ENCODE measurements around the gene KRT79. TPM values are rescaled to one million over a fixed set of nuclear protein-coding genes. Genes with fewer than 3 reads are reported as not detected.

KRT79 gene
- total RNA-seq, 1 experiment from 2014 or later: 0.08 TPM

DNA sequence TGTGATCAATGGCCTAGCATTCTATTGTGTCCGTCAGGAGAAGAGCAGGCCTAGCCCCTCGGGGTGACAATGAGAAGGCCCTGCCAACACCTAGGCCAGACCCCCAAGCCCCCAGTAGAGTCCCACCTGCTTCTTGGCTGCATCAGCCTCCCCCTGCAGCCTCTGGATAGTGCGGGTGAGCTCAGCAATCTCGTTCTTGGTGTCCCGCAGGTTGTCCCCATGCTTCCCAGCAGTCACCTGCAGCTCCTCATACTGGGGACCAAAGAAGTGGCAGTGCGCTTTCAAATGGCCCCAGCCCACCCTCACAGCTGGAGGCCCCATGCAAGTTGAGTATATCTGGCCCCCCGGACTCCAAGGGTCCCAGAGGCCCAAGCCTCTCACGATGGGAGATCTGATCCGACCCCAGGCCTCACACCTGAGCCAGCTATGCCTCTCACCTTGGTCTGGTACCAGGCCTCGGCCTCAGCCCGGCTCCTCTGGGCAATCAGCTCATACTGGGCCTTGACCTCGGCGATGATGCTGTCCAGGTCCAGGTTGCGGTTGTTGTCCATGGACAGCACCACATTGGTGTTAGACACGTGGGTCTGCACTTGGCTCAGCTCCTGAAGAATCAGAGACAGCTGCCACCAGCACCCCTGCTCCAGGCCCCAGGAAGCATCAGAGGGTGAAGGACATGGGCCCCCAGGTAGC lies 10.2 kb downstream of the KRT79 start:
- H3K4me1 ChIP-seq (replicated peaks): peaks cover 18% of the 10 kb centered on the region
- H3K4me3 ChIP-seq: no peak overlapping the region
- no peak overlapping the region for H3K27ac ChIP-seq
- H3K36me3 ChIP-seq: no peaks in the 10 kb centered on the region
- peak; percentile 75 to 98 for DNase-seq (ENCODE audit: low read depth in 1 of 2, low spot score in 2 of 2)
- peaks cover 82% of the 10 kb centered on the region for H3K27me3 ChIP-seq (replicated peaks)
- peaks cover 19% of the 10 kb centered on the region for H3K9me3 ChIP-seq (replicated peaks)

DNA sequence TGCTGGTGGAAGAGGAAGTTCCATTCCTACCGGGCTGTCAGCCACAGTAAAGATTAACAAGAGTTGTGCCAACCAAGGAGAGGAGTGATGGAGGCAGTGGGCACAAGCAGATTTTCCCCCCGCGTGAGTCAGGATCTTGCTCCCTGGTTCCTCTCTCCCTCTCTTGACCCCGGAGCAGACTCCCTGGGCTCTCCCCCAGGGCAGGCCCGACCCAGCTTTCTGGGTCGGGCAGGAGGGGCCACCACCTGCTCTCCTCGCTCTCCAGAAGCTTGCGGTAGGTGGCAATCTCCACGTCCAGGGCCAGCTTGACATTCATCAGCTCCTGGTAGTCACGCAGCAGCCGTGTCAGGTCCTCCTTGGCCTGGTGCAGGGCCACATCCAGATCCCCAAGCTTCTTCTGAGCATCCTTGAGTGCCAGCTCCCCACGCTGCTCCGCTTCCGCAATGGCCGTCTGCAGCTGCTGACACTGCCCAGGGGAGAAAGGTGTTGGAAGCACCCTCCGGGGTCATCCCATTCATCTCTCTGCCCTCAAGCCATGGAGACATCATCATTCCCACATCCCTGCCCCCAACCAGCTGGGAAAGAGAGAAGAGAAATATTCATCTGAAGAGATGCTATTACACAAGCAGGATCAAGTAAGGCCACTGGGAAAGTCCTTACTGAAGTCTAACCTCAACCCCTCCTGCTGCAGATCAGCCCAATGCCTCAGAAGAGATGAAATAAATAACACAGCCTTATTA lies 11.2 kb downstream of the KRT79 start:
- DNase-seq (ENCODE audit: low read depth in 1 of 2, low spot score in 2 of 2): peak; percentile 91 to 98
- peaks cover 82% of the 10 kb centered on the region for H3K27me3 ChIP-seq (replicated peaks)
- H3K36me3 ChIP-seq: no peaks in the 10 kb centered on the region
- H3K4me3 ChIP-seq: no peak overlapping the region
- peaks cover 11% of the 10 kb centered on the region for H3K9me3 ChIP-seq (replicated peaks)
- H3K4me1 ChIP-seq (replicated peaks): peaks cover 18% of the 10 kb centered on the region
- no peak overlapping the region for H3K27ac ChIP-seq

DNA sequence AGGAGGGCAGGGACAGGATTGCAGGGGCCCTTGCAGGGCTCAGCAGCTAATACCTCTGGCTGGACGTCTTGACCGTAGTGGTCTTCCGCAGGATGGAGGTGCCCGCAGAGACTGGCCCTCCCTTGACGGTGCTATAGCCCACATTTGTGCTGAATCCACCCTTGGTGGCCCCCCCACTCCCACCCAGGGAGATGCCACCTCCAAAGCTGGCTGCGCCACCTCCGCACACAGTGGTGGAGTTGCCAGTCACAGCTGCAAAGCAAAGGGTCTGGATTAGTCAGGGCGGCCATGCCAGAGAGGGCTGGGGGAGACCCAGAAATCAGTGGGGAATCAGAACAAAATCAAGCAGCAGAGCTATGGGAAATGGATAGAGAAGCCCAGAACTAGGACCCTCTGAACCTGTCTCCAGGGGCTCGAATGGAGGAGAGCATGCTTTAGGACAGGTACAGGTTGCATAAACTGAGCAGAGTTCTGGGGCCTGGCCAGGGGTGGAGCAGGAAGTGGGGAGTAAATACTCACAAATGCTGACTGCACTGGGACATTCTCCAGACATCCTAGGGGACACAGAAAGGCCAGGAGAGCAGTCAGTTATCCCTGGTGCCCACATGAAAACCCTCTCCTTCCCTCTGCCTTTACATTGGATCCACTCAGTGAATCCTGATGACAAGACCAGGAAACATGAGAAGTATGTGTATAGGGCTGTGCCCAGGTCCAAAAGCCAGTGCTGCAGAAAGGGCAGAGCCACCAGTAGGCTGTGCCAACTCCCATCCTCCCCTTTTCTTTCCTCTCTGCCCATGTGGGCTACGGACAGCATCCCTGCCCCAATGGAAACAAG lies 12.1 kb downstream of the KRT79 start:
- Histone ChIP-seq H3K4me3 (no peak overlapping the region), H3K27ac (no peak overlapping the region), H3K27me3 (replicated peaks) (peaks cover 90% of the 10 kb centered on the region), H3K4me1 (replicated peaks) (peaks cover 11% of the 10 kb centered on the region), H3K9me3 (replicated peaks) (peaks cover 17% of the 10 kb centered on the region), H3K36me3 (no peaks in the 10 kb centered on the region)
- DNase-seq (ENCODE audit: low read depth in 1 of 2, low spot score in 2 of 2): peak in 1 of 2 experiments; percentile 98

DNA sequence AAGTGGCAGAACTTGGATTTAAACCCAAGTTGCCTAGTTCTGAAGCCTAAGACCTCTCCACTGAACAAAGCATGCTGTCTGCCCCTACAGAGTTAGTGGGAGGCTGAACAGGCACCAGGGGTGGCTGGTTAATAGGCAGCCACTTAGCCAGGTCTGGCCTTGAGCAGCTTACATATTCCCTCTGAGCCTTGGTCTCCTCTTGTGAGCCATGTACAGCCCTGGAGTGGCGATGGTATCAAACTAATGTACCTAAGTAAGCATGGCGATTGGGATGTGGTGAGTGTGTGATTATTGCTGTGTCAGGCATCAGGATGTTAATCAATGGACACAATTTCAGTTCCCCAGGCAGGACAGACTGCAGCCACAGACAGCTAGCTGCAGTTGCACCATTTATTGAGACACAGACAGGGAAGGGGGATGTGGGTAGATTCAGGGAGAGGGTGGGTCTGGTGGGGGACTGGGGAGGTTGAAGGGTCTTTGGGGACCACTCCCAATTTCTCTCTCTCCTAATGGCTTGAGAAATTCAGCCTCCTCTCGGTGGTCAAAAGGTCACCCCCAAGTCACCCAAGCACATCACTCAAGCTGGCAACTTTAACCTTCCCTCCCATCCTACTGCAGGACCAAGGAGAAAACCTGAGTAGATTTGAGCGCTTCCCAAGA lies 12.9 kb downstream of the KRT79 start:
- H3K36me3 ChIP-seq: no peaks in the 10 kb centered on the region

DNA sequence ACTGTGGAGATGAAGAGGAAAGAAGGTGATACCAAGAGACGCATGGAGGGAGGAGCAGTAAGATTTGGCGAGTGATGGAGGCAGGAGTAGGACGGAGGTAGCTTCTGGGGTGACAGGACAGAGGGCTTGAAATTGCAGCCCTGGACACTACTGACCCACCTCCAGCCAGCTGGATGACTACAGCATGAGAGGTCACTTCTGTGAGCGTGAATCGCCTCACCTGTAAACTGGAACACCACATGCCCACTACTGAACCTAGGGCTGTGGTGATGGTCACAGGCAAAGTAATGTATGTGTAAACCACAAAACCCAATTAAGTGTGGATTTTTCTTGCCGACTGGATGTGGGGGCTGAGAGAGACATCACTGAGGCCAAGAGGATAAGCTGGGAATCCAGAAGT lies 13.6 kb downstream of the KRT79 start:
- peaks cover 6% of the 10 kb centered on the region; the same call in 1 of the 2 replicates for H3K4me1 ChIP-seq (replicated peaks)
- H3K9me3 ChIP-seq (replicated peaks): peaks cover 13% of the 10 kb centered on the region
- peaks cover 97% of the 10 kb centered on the region for H3K27me3 ChIP-seq (replicated peaks)
- H3K4me3 ChIP-seq: no peak overlapping the region
- DNase-seq (ENCODE audit: low read depth in 1 of 2, low spot score in 2 of 2): peak; percentile 88 to 95
- H3K36me3 ChIP-seq: no peaks in the 10 kb centered on the region
- H3K27ac ChIP-seq: no peak overlapping the region

More for the DNA sequence above, 12.9 kb downstream of the KRT79 start:
- H3K9me3 ChIP-seq (replicated peaks): peaks cover 15% of the 10 kb centered on the region
- peaks cover 97% of the 10 kb centered on the region for H3K27me3 ChIP-seq (replicated peaks)
- peak in 1 of 2 experiments; percentile 94 for DNase-seq (ENCODE audit: low read depth in 1 of 2, low spot score in 2 of 2)
- peaks cover 6% of the 10 kb centered on the region; the same call in 1 of the 2 replicates for H3K4me1 ChIP-seq (replicated peaks)
- H3K4me3 ChIP-seq: no peak overlapping the region
- H3K27ac ChIP-seq: no peak overlapping the region

DNA sequence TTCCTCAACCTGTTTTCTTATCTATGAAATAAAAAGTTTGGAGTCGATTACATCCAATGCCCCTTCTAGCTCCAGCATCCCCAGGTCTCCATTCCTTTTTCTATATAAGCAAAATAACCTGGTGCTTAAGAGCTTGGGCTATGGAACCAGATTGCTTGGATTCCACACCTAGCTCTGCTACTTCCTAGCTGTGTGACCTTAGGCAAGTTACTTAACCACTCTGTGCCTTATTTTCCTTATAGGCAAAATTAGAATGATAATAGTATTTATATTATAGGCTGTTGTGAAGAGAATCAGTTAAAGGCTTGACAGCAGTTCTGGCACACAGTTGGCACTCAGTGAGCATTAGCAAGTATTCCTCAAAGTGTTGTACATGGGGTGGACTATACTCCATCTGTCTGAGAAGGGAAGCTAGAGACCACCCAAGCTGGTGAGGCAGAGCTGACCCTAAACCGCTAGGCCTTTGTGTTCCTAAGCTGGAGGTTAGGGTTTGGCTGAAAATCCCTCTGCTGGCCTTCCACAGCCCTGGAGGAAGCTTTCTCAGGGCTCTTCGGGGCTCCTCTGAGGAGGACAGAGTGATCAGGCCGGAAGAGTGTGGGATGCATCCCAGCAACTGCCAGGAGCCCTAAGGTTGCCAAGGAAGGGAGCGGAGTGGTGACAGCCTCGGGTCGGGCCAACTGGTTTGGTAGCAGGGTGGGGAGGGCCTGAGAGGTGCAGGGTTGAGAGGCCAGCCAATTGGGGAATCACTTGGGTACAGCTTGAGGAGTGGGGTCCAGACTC lies 14.2 kb downstream of the KRT79 start:
- Histone ChIP-seq H3K27ac (no peak overlapping the region), H3K4me3 (no peak overlapping the region), H3K9me3 (replicated peaks) (peaks cover 12% of the 10 kb centered on the region), H3K27me3 (replicated peaks) (peaks cover 97% of the 10 kb centered on the region), H3K36me3 (no peaks in the 10 kb centered on the region), H3K4me1 (replicated peaks) (peaks cover 6% of the 10 kb centered on the region; the same call in 1 of the 2 replicates)
- peak; percentile 88 to 98 for DNase-seq (ENCODE audit: low read depth in 1 of 2, low spot score in 2 of 2)

DNA sequence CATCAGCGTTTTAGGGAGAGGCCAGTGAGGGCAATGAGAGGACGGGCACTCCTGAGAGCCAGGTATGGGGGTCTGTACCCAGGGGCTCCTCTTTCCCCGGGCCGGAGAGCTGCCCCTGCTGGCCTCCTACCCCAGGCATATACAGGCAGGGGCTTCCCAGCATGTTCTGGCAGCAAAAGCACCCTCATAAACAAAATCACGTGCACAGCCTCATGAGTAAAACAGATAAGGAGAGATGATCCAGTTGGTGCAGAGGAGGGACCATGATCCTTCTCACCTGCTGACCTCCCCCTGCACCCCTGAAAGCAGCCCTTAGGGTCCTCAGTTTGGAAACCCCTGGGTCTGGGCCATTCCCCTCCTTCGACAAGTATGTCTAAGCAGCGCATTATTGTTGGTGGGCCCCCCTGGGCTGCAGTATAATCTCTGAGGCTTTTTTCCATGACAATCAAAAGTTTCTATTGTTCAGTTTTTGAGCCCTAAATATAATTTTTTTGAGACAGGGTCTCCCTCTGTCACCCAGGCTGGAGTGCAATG lies 15.2 kb downstream of the KRT79 start:
- DNase-seq (ENCODE audit: low read depth in 1 of 2, low spot score in 2 of 2): peak in 1 of 2 experiments; percentile 95
- H3K4me1 ChIP-seq (replicated peaks): peaks cover 9% of the 10 kb centered on the region; the same call in 1 of the 2 replicates
- no peak overlapping the region for H3K27ac ChIP-seq
- H3K9me3 ChIP-seq (replicated peaks): peaks cover 12% of the 10 kb centered on the region
- H3K36me3 ChIP-seq: no peaks in the 10 kb centered on the region
- H3K27me3 ChIP-seq (replicated peaks): peaks cover 97% of the 10 kb centered on the region
- no peak overlapping the region for H3K4me3 ChIP-seq

DNA sequence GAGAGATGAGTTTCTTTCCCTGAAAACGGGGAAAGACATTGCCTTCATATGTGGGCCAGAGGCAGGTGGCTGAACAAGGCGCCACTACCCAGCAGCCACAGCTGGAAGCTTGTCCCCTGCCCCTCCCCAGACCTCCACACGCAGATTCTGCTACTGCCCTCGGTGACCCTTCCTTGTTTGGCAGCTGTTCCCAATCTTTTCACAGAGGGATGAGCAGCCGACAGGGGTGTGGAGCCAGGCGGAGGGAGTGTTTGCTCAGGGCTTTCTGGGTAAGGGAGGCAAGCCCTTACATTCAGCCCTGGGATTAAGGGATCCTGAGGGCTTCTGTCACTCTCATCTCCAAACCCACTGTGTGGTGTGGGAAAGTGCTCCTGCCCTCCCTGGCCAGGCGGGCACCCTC lies 15.7 kb downstream of the KRT79 start:
- peaks cover 12% of the 10 kb centered on the region for H3K9me3 ChIP-seq (replicated peaks)
- peaks cover 9% of the 10 kb centered on the region; the same call in 1 of the 2 replicates for H3K4me1 ChIP-seq (replicated peaks)
- DNase-seq (ENCODE audit: low read depth in 1 of 2, low spot score in 2 of 2): peak in 1 of 2 experiments; percentile 97
- peaks cover 95% of the 10 kb centered on the region for H3K27me3 ChIP-seq (replicated peaks)
- H3K36me3 ChIP-seq: no peaks in the 10 kb centered on the region
- H3K4me3 ChIP-seq: no peak overlapping the region
- no peak overlapping the region for H3K27ac ChIP-seq

DNA sequence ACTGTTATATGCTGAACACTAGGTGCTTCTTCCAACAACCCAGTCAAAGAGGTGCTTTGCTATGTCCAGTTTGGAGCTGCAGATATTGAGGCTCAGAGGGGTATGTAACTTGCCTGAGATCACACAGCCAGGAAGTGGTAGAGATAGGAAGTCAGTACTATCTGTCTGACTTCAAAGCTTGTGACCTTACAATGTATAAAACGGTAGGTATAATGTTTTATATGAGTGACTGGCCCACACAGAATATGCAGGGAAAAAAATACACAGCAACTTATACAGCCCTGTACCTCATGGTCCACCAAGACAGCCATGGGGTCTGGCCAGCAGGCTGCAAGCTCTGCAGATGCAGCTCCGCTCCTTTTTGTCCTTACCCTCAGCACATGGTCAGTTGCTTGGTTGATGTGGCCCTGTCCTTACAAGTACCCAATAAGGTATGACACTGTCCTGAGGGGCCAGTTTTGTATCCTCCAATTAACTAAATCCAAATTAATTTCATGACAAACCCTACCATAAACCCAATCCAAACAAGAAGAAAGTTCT lies 16.3 kb downstream of the KRT79 start:
- Histone ChIP-seq H3K9me3 (replicated peaks) (peaks cover 12% of the 10 kb centered on the region), H3K4me3 (no peak overlapping the region), H3K36me3 (no peaks in the 10 kb centered on the region), H3K4me1 (replicated peaks) (peaks cover 9% of the 10 kb centered on the region; the same call in 1 of the 2 replicates), H3K27ac (no peak overlapping the region), H3K27me3 (replicated peaks) (peaks cover 95% of the 10 kb centered on the region)
- DNase-seq (ENCODE audit: low read depth in 1 of 2, low spot score in 2 of 2): peak; percentile 81 to 94

DNA sequence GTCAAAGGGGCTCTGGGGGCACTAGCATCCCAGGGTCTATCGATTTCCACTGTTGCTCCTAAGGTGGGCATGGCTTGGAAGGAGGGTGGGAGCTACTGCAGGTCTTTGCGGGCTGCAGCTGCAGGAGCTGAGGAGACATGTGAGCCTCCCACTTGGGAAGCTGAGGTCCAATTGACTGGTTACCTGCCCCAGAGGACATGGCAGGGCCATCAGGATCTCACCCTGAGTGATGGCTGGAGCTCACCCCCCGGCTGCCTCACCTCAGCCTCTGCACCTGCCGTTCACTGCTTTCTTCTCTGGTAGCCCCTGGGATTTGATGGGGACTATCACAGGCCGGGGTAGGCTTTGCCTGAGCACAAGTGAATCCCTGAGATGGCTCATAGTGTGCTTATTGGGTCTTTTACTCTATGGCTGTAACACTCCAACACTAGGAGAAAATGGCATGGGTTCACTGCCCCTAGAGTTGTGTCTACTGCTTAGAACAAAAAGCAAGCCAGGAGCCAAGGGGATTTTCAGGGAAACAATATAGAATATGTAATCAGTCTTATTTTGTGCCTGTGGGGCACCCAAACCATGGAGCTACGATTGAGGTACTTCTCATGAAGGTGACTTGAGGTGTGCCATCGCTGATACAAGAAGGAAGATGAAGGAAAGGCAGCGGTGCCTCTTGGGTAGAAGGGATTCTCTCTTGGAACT lies 17.0 kb downstream of the KRT79 start:
- Histone ChIP-seq H3K4me1 (replicated peaks) (peaks cover 6% of the 10 kb centered on the region; the same call in 1 of the 2 replicates), H3K4me3 (no peak overlapping the region), H3K36me3 (no peaks in the 10 kb centered on the region)

DNA sequence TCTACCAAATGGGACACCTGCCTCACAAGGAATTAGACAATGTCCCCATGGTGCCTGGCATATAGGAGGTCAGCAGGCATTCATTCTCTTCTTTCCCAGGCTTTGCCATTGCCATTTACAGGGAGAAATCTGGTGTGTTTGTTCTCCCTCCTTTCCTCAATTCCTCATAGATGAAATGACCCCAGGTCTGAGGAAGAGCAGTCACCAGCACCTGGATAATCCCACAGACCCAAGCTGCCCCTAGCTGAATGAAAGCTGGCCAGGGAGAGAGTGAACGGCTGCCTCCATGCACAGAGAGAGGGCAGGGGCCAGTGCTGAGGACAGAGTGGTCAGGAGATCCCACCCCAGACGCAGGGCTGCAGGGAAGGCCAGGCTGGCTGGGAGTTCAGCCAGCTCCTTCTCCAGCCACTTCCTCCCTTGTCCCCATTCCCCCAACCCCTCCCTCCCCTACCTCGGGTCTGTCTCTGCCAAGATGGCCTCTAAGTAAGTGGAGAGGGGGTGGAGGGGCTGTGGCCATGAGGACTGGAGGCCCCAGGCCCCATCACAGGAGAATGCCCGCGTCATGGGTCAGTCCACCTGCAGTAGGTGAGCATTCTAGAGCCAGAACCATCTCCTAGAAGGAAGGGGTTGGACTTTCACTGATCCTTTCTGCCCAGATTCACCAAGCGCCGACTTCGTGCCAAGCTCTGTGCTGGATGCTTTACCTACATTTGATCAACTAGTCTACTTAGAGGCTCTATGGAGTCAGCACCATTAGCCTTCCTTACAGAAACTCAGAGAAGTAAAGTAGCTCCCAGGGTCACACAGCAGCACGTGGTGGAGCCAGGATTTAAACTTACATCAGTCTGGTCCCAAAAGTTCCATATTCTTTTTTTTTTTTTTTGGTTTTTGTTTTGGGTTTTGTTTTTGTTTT lies 18.2 kb downstream of the KRT79 start:
- Histone ChIP-seq H3K4me1 (replicated peaks) (0 out of 2 replicates have a peak, but pooled peaks cover 6% of the 10 kb centered on the region), H3K27me3 (replicated peaks) (peaks cover 95% of the 10 kb centered on the region), H3K36me3 (no peaks in the 10 kb centered on the region), H3K9me3 (replicated peaks) (peaks cover 12% of the 10 kb centered on the region), H3K4me3 (no peak overlapping the region), H3K27ac (no peak overlapping the region)
- DNase-seq (ENCODE audit: low read depth in 1 of 2, low spot score in 2 of 2): peak; percentile 81 to 94

More for the DNA sequence above, 17.0 kb downstream of the KRT79 start:
- peak; percentile 79 to 96 for DNase-seq (ENCODE audit: low read depth in 1 of 2, low spot score in 2 of 2)
- Histone ChIP-seq H3K27ac (no peak overlapping the region), H3K9me3 (replicated peaks) (peaks cover 12% of the 10 kb centered on the region), H3K27me3 (replicated peaks) (peaks cover 95% of the 10 kb centered on the region)
